ENCODE measurements around the gene APOBEC4.

The APOBEC4 gene

DNA sequence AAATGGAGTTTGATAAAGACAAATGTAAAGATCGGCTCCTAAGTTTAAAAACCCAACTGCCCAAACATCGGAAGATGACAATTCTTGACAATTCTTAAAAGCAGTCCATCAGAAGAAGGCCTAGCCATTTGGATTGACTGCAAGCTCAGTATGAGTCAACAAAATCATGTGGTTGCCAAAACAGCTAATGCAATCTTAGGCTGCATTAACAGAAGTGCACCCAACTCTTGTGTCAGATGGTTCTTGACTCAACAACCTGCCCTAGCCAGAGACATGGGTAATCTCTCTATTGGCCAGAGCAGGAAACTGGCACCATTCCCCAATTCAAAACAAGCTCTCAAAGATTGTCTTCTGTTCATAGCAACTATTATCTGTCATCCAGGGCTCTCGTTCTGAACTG, 53.0 kb downstream of the APOBEC4 start:
- Histone ChIP-seq H3K27me3 (ENCODE audit: insufficient read depth, low read length) (peaks cover 3% of the 10 kb centered on the region), H2AFZ (ENCODE audit: low read depth, low read length) (no peak overlapping the region), H3K4me1 (ENCODE audit: insufficient read depth, low read length) (no peaks in the 10 kb centered on the region), H3K36me3 (ENCODE audit: insufficient read depth, low read length) (no peaks in the 10 kb centered on the region), H3K4me3 (ENCODE audit: low read length) (no peak overlapping the region), H3K9me3 (ENCODE audit: low read length) (no peaks in the 10 kb centered on the region)

DNA sequence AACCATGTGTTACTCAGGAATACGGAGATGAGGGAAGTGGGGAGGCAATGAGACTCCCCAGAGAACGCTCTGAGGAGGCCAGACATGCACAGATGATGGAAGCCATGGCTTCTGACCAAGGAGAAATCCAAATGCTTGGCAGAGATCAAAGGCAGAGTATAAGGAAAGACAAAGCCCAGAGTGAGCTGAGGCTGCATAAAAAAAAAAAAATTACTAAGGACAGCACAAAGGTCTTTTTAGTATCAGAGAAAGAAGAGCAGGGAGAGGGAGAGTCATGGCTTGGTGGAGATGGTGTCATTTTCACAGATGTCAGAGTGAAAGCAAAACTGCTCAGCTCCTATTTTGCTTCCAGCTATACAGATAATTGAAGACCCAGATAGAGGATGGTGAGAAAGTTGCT, 54.7 kb downstream of the APOBEC4 start:
- Histone ChIP-seq H3K4me3 (ENCODE audit: low read length) (no peak overlapping the region), H3K27me3 (ENCODE audit: insufficient read depth, low read length) (peaks cover 3% of the 10 kb centered on the region), H3K36me3 (ENCODE audit: insufficient read depth, low read length) (no peaks in the 10 kb centered on the region), H3K4me1 (ENCODE audit: insufficient read depth, low read length) (no peaks in the 10 kb centered on the region), H3K9me3 (ENCODE audit: low read length) (no peaks in the 10 kb centered on the region), H2AFZ (ENCODE audit: low read depth, low read length) (no peak overlapping the region)

DNA sequence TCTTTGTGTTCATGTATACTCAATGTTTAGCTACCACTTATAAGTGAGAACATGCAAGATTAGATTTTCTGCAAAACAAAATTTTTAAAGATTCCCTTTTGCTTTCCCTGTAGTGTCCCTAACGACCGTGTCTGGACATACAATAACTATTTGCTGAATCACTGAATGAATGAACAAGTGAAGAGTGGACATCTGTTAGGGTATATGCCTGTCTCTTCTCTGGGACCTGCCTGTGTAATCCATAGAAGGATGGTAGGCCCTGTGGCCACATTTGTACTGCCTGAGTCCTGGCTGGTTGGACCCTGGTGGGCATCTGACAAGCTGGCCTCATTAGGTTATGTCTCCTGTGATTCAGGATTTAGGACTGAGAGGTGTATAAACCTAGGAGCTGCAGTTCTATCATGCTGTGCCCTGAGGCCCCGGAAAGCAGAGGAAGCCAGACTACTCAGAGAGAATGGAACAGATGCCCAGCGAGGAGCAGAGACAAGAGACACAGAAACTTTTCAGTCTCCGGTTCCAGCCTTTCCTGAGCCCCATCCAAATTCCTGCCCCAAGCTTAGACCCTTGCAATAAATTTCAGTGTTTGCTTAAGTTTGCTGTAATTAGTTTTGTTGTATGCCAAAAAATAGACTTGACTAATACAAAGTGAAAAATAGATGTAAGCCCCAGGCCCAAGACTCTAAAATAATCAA, 55.3 kb downstream of the APOBEC4 start:
- Histone ChIP-seq H3K9me3 (ENCODE audit: low read length) (no peaks in the 10 kb centered on the region), H3K36me3 (ENCODE audit: insufficient read depth, low read length) (no peaks in the 10 kb centered on the region), H3K4me3 (ENCODE audit: low read length) (no peak overlapping the region), H3K4me1 (ENCODE audit: insufficient read depth, low read length) (no peaks in the 10 kb centered on the region), H3K27me3 (ENCODE audit: insufficient read depth, low read length) (peaks cover 5% of the 10 kb centered on the region), H2AFZ (ENCODE audit: low read depth, low read length) (no peak overlapping the region)

DNA sequence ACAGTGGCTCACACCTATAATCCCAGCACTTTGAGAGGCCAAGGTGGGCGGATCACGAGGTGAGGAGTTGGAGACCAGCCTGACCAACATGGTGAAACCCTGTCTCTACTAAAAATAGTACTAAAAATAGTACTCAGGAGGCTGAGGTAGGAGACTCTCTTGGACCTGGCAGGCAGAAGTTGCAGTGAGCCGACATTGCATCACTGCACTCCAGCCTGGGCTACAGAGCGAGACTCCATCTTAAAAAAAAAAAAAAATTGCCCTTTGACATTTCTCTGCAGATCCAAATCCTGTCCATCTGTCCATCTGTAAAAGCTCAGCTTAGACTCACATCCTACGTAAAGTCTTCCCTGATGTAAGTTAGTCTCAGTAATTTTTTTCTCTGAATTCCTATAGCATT, 56.6 kb downstream of the APOBEC4 start:
- no peaks in the 10 kb centered on the region for H3K36me3 ChIP-seq (ENCODE audit: insufficient read depth, low read length)
- H3K27me3 ChIP-seq (ENCODE audit: insufficient read depth, low read length): peaks cover 3% of the 10 kb centered on the region
- no peaks in the 10 kb centered on the region for H3K4me1 ChIP-seq (ENCODE audit: insufficient read depth, low read length)
- H2AFZ ChIP-seq (ENCODE audit: low read depth, low read length): no peak overlapping the region
- H3K9me3 ChIP-seq (ENCODE audit: low read length): no peaks in the 10 kb centered on the region
- no peak overlapping the region for H3K4me3 ChIP-seq (ENCODE audit: low read length)
